Measurements from ENCODE around the gene WWC1.
"Not testable (repeated sequence)": the region's sequence is repeated elsewhere in the genome, so short reads cannot be mapped to it uniquely, and the experiment has no call there.

The WWC1 gene

DNA sequence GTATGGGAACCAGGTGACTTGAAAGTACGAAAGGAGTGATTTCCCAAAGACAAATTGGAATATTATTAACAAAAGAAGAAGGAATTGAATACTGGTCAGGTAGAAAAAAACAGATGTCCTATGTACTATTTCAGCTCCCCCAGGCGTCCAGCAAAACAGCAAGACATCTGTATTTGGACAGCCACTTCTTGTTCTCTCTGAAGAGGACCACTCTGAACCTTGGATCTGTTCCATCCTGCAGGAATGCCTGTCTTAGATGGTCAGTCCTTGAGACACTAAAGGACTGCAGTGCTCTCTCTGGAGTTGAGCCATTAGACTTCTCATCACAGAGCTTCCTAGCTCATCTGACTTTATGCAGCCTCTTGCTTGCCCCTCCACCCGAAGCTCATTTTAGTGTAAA, 120.4 kb downstream of the WWC1 start:
- no peak for DNase-seq (ENCODE audit: low read depth)

DNA sequence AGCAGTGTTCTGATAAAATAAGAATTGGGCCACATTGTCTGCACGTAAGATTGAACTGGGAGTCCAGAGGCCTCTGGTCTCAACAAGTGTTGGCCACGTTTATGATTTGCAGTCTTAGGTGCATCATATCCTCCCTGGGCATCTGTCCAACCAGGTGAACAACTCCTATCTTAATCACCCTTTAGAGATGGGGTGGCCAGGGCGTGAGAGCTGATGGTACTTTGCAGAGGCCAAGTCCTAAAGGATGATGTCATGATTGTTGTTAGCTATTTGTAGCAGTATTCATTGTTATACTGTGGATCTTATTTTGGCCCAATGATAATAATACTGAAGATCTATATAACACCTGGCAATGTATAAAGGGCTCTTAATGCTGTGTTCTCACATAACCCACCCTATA, 121.6 kb downstream of the WWC1 start:
- no peak for DNase-seq (ENCODE audit: low read depth)

DNA sequence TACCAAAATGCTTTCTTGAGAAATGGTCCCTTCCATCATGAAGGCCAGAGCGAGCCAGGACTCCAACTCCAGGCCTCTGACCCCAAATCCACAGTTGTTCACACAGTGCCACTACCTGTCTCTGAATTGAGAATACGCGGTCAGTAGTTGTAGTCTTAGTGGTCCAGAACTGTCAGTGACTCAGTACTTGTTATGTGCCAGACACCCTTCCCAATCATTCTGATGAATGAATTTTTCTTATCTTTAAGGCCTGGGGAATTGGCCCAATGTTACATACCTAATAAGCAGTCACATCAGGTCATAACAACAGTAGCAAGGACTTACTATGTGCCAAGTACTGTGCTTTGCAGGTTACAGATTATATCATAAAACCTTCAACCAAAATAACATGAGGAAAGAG, 122.2 kb downstream of the WWC1 start:
- no peak for DNase-seq (ENCODE audit: low read depth)

DNA sequence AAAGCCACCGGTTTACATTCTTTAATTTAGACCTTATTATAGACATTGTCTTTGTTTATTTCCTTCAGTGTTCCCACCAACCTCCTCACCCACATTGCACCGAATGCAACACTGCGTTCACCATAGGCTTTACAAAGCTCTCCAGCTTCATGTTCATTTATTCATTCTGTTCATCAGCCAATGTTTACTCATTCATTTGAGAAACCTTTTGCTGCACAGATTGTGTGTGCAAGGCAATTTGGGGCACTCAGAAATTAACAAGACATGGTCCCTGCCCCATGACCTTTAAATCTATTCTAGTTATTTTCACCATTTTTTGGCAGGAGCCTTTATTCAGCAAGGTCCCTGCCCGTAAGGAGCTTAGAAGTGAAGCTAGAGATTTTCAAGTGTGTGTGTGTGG, 124.0 kb downstream of the WWC1 start:
- no peak for DNase-seq (ENCODE audit: low read depth)

DNA sequence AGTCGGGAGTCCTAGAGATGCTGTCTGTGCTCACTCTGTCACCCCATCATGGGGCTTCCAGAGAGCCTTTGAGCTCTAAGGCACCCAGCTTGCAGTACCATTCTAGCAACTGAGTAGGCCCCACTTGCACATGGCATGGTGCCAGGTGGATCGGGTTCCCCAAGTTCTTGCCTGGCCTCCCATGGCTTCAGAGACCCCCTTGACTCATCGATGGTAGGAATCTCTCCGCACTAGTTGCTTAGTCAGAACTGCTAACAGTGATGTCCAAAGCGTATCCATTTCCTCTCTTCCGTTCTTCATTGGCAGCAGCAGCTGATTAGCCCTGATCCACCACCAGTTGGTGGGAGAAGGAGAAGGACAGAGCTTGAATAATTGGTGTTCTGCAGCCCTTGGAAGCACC, 124.5 kb downstream of the WWC1 start:
- DNase-seq (ENCODE audit: low read depth), result no peak

DNA sequence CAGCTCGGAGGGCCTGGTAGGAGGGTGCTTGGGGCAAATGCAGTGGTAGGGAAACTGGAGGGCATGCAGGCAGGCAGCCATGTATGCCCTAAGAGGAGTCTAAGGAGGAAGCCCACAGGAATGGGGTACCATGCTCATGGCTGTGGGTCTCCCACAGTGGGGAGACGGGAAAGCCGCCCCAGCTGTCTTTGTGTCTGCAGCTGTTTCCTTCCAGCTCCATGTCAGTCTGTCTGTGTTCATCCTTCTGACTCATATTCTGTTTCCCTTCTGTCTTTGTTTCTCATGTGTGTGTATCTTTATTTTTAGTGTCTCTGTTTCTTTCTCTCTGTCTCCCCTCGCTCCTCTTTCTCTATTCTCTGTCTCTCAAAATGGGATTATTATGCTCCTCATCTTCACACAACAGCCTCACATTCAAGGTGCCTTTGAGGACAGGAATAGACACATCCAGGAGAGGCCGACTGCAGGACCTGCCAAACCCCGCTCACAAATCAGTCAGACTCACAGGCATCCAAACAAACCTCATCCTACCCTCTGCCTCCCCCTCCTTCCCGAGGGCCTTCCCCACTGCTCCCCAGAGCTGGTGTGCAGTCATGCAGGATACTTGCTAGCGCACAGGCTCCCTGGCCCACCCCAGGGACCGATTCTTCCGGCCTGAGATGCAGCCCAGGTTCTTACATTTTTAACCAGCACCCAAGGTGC, 126.4 kb downstream of the WWC1 start:
- no peak for DNase-seq (ENCODE audit: low read depth)

DNA sequence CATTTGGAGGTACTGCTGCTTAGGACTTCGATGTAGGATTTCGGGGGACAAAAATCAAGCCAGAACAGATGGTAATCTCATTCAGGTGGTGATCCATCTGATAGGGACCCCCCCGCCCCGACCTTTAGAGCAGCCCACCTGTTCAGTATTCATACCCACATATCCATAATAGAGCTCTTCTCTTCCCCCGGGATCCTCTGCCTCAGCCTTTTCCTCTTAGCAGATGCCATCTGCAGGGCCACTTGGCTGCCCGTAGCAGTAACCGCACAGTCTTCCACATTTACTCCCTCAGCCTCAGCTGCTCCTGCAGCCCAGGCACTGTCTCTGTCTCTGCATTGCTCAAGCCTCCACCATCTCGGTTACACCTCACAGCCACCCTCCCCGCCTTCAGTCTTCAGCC, 129.0 kb downstream of the WWC1 start:
- DNase-seq (ENCODE audit: low read depth), result no peak

DNA sequence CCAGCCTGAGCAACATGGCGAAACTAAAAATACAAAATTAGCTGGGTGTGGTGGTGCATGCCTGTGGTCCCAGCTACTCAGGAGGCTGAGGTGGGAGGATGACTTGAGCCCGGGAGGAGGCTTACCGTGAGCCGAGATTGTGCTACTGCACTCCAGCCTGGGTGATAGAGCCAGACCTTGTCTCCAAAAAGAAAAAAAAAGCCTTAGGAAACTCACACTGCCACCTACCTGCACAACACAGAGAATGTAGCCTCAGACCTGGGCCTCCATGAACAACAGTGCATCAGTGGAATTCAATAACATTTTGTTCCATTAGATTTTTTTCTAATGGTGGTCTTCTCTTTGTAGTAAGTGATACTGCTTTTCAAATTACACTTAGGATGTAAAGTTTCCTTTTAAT, 131.0 kb downstream of the WWC1 start:
- DNase-seq (ENCODE audit: low read depth), result no peak

DNA sequence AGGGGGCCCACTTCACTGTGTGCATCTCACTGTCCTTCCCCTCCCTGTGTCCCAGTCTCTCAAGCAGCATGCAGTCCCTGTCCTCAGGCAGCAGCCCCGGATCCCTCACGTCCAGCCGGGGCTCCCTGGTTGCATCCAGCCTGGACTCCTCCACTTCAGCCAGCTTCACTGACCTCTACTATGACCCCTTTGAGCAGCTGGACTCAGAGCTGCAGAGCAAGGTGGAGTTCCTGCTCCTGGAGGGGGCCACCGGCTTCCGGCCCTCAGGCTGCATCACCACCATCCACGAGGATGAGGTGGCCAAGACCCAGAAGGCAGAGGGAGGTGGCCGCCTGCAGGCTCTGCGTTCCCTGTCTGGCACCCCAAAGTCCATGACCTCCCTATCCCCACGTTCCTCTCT, 132.0 kb downstream of the WWC1 start:
- DNase-seq (ENCODE audit: low read depth), result no peak

DNA sequence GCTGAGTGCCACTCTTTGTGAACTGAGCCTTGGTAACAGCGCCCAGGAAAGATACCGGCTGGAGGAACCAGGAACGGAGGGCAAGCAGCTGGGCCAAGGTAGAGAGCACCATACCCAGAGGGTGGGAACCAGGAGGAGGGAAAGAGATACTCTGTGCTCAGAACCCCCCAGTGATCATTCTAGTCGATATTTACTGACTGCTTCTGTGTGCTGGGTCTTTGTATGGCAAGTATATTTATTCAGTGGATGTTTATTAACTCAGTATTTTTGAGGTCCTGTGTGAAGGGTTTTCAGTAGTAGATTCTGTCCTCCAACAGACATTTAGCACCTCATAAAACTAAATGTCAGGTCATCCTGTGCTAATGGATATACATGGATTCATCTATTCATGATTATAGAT, 132.5 kb downstream of the WWC1 start:
- no peak for DNase-seq (ENCODE audit: low read depth)

DNA sequence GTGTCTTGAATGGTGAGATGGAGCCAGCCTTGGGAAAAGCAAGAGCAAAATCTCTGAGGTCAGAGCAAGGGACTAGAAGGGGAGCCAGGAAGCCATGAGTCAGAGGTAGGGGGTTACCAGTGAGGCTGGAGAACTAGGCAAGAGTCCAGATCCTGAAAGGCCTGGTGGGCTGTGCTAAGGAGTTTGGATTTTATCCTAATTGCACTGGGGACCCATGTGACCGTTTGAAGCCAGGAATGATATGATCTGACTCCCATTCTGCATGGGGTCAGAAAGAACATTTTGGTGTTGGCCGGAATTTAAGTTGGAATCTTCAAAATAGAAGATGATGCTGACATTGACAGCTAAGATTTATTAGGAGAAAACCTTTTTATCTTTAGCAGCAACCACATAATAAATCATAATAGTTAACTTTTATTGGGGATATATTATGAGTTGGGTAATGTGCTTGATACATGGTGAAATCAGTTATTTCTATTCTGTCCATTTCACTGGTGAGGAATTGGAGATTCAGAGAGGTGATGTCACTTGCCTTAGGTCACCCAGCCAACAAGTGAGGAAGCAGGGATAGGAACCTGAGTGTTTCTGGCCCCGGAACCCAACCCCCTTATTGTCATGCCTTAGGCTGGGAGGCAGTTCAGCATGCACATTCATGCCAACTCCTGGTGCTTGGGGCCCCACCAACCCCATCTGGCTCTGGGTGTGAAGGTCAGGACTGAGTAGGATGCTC, 133.3 kb downstream of the WWC1 start:
- no peak for DNase-seq (ENCODE audit: low read depth)

DNA sequence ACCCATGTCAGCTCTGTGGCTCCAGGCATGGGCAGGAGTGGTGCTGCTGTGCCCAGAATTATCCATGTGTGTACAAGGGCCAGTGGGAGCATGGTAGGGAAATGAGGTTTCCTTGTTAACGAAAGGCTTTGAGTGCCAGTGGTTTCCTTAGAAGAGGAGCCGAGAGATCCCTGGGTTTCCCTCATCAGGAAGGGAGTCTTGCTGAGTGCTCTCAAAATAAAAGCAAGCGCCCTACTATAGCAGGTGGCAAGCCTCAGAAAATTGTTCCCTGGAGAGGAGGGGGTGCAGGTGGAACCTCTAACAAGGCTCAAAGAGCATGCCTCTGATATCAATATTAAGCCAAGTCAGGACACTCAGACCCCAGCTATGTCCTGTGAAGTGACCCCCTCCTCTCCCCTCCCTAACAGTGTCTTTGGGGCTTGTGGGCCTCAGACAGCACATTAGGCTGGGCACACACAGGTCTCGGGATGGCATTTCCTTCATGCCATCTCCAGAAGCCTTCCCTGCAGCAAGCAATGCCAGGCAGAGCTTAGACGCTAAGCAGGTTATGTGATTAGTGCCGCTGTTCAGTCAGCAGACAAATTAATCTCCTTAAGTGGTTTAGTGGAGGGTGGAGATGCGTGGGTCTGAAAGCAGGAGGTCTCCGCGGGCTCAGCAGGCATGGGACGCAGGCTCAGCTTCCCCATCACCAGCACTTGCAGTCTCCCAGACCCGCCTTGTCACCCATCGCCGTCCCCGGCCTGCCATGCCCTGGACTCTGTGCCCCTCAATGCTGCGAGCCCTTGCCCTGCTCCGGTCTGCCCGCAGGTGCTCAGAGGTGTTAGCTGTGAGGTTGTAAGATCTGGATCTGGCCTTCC, 134.8 kb downstream of the WWC1 start:
- no peak for DNase-seq (ENCODE audit: low read depth)

DNA sequence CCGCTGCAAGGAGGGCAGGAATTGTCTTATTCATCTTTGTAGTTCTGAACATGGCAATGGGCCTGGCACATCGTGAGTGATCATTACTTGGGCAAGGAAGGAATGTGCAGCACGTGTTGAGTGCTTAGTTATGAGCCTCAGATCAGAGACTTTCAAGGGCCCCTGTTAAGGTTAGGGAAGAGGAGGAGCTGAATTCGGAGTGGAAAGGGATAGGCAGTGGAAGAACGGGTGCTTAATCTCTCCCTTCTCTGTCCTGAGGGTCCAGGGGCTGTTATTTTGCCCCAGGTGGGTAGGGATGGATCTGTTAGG, 135.4 kb downstream of the WWC1 start:
- DNase-seq (ENCODE audit: low read depth), result no peak

DNA sequence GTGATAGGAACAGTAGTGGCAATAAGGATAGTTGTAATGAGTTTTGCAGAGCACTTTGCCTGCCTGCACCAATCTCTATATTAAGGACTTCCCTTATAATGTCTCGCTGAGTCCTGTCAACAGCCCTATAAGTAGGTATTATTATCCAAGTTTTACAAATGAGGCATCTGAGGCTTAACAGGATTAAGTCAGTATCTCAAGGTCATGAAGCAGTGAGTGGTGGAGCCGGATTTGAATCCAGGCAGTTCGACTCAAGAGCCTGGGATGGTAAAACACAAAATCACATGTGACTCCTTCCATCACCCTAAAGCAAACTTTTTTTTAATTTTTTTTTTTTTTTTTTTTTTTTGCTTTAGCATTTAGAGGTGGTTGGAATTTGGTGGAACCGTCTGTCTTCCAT, 135.8 kb downstream of the WWC1 start:
- no peak for DNase-seq (ENCODE audit: low read depth)

DNA sequence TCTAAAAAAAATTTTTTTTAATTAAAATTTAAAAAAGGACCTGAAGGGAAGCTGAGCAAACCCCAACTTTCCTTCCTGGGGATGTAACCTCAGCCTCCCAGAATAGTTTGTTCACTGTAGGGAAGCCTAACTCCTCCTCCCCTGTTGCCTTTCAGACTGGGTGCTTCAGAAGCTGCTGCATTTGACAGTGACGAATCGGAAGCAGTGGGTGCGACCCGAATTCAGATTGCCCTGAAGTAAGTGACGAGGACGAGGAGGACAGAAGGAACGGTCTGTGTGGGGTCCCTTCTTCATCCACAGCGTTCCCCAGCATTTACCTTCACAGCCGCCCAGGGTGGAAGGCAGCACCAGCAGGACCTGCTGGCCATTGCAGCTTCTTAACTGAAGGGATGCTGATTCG, 137.1 kb downstream of the WWC1 start:
- DNase-seq (ENCODE audit: low read depth), result no peak

DNA sequence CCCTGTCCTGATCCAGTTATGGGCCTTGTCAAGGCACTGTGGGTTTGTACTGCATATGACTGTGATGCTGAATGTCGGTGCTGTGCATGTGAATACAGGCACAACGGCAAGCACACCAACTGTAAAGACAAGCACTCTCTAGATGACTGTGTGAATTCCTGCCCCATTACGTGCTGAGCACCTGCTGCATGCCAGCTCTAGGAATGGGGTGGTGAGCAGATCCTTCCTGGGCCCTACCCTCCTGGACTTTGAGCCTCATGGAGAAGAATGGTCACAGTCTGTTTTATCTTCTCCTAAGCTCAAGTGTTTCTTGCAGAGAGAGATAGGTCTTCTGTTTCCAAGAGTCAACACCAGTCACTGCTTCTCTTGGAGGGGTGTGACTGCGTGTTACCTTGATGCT, 138.9 kb downstream of the WWC1 start:
- no peak for DNase-seq (ENCODE audit: low read depth)

DNA sequence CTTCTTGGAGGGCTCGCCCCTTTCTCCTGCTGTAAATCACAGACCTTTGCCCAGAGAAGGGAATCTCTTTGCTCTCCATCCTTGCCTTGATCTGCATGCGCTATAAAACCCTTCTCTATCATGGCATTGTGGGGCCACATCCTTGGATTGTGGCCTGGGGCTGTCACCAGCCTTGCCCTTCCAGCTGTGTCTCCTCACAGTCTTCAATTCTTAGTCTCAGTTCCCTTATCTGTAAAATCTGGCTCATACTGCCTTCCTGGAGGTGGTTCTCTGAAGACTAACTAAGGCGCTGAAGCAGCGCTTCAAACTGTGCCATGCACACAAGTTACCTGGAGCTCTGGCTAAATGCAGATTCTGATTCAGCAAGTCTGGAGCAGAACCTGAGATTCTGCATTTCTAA, 141.5 kb downstream of the WWC1 start:
- DNase-seq (ENCODE audit: low read depth), result no peak

DNA sequence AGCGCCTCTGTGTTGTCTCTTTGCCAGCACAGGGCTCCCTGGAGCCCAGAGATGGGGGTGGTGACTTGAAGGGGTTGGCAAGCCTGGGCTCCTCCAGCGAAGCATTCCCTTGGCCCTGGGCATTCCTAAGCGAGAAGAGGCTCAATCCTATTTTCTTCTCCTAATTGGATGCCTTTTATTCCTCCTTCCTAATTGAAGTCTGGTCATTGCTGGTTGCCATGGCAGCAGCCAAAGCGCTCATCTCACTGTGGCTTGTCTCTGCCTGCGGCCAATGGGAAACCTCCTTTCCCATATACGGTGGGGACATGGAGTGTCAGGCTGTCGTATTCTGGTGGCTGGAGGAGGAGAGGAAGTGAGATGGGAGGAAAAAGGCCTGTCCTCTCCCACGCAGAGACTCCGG, 142.6 kb downstream of the WWC1 start:
- DNase-seq (ENCODE audit: low read depth), result no peak

DNA sequence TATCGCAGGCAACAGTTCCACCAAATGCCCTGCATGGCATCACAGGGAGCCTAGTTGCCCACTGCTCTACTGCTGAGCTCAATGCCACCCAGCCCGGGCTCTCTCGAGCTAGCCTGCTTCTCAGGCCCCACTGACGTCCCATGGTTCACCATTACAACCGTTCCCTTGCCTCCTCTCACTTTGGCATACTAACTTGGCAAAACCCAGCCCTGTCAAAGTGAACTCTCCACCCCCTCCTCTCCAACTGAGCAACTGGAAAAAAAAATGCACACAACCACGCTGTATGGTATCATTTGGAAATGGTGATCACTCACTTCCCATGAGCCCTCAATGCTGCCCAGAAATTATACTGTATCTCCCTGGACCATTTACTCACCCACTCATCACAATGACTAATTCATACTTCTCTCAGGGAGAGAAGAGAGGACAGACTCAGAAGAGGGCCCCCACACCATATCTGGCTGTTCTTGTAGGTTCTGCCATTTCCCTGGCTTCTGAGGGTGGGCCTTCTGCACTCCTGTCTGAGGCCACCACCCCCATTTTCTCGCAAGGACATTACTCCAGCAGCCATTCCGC, 143.4 kb downstream of the WWC1 start:
- DNase-seq (ENCODE audit: low read depth), result no peak

DNA sequence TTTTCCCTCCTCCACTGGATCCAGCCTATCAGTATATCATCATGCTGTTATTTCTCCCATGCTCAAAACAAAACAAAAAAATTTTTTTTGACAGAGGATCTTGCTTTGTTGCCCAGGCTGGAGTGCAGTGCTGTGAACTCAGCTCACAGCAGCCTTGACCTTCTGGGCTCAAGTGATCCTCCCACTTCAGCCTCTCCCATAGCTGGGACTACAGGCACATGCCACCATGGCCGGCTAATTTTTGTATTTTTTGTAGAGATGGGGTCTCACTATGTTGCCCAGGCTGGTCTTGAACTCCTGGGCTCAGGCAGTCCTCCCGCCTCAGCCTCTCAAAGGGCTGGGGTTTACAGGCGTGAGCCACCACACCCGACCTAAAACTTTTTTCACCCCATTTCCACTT, 143.9 kb downstream of the WWC1 start:
- not testable (repeated sequence) for DNase-seq (ENCODE audit: low read depth)

DNA sequence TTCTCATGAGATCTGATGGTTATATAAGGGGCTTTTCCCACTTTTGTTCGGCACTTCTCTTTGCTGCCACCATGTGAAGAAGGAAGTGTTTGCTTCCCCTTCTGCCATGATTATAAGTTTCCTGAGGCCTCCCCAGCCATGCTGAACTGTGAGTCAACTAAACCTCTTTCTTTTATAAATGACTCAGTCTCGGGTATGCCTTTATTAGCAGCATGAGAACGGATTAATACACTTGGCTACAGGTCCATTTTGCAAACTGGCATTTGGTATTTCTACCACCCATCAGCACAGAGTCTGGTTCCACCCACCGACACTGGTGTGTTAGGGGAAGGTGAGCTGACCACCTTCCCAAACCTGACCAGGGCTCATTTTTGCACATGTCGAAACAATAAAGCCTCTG, 146.9 kb downstream of the WWC1 start:
- DNase-seq (ENCODE audit: low read depth), result no peak

DNA sequence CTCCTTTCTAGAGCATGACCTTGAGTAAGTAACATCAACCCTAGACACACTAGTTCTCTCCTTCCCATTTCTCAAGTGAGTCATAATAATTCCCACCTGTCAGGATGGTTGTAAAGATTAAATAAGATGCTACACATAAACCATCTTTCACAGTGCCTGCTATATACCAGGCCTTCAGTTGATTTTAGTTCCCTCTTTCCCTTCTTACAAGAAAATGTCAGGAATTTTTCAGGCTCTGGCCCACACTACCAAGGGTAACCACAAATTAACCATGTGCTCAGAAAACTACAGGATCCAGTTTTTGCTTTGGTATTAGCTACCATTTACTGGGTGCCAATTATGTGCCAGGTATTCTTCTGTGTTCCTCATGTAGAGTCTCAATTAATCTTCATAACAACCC, 152.1 kb downstream of the WWC1 start:
- no peak for DNase-seq (ENCODE audit: low read depth)

Data from non-pigmented ciliary epithelial cell (primary cell).